GM19397 (cell line): ENCODE results near the gene GABARAP.

Experiments
- ATAC-seq: cut with Tn5 transposase; IDR thresholded peaks from one replicate; pipeline ENCODE4 v1.9.1; 2021; ENCODE audit warnings: mild to moderate bottlenecking, moderate library complexity; ENCODE audit not compliant: unreplicated experiment

Gene GABARAP

GRCh38 chr17:7241783-7242716, at the start of gene GABARAP:
Gene GABARAP, minus strand, starts transcription at chr17:7242449. Its CDS starts 119 bp downstream, at chr17:7242330.
- ATAC-seq: peak; percentile 29

- ATAC-seq: no peak
Observed at GRCh38 chr17:7290685-7291084, 48.4 kb upstream of the GABARAP start.

GRCh38 chr17:7290166-7290565, 47.9 kb upstream of the GABARAP start:
- ATAC-seq: no peak

- ATAC-seq: no peak
Observed at GRCh38 chr17:7289256-7290032, 47.2 kb upstream of the GABARAP start.

GRCh38 chr17:7285679-7286078, 43.4 kb upstream of the GABARAP start:
- ATAC-seq: no peak

GRCh38 chr17:7284911-7285310, 42.7 kb upstream of the GABARAP start:
- no peak for ATAC-seq

GRCh38 chr17:7283471-7284216, 41.4 kb upstream of the GABARAP start:
- ATAC-seq: no peak

GRCh38 chr17:7282752-7283321, 40.6 kb upstream of the GABARAP start:
- ATAC-seq: no peak

GRCh38 chr17:7281953-7282751, 39.9 kb upstream of the GABARAP start:
- ATAC-seq: no peak

- ATAC-seq: no peak
Observed at GRCh38 chr17:7281074-7281952, 39.1 kb upstream of the GABARAP start, which contains the start of gene SLC2A4. Gene SLC2A4, plus strand, starts transcription at chr17:7281718. Its CDS starts 217 bp downstream, at chr17:7281935.

- no peak for ATAC-seq
Observed at GRCh38 chr17:7280519-7281073, 38.3 kb upstream of the GABARAP start.

- no peak for ATAC-seq
Observed at GRCh38 chr17:7279448-7279847, 37.2 kb upstream of the GABARAP start.

- ATAC-seq: no peak
Observed at GRCh38 chr17:7266784-7267183, 24.5 kb upstream of the GABARAP start.

GRCh38 chr17:7263801-7264078, 21.5 kb upstream of the GABARAP start:
- no peak for ATAC-seq

- no peak for ATAC-seq
Observed at GRCh38 chr17:7262935-7263800, 20.9 kb upstream of the GABARAP start.

GRCh38 chr17:7262192-7262934, 20.1 kb upstream of the GABARAP start, which contains the start of gene CLDN7:
Gene CLDN7, minus strand, starts transcription at chr17:7262478. Its CDS starts 435 bp downstream, at chr17:7262043.
- no peak for ATAC-seq
